HG03159 (cell line): ENCODE measurements around the gene SMARCE1.
"Not testable (repeated sequence)": the region's sequence is repeated elsewhere in the genome, so short reads cannot be mapped to it uniquely, and the experiment has no call there.

Source experiments
- ATAC-seq: cut with Tn5 transposase; IDR thresholded peaks from one replicate; pipeline ENCODE4 v1.9.1; 2021; ENCODE audit warnings: mild to moderate bottlenecking, moderate library complexity; ENCODE audit not compliant: unreplicated experiment

The SMARCE1 gene

DNA sequence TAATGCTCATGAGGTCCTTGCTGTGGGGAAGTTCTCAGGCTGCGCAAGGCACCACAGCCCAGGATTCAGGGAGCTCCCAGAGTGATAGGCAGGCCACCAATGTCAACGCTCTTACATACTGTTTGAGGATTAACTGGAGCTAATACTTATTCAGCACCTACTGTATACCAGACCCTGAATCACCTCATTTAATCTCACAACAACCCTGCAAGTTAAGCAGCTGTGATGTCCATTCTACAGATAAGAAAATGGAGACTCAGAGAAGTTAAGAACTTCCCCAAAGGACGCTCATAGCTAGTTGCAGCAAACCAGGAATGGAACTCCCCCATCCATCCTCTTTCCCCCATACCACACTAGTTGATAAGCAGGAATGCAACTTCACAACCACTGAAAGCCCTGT, 56.9 kb downstream of the SMARCE1 start:
- ATAC-seq = no peak

- ATAC-seq = no peak
Measured at GRCh38 chr17:40588552-40588951, 59.1 kb downstream of the SMARCE1 start.

DNA sequence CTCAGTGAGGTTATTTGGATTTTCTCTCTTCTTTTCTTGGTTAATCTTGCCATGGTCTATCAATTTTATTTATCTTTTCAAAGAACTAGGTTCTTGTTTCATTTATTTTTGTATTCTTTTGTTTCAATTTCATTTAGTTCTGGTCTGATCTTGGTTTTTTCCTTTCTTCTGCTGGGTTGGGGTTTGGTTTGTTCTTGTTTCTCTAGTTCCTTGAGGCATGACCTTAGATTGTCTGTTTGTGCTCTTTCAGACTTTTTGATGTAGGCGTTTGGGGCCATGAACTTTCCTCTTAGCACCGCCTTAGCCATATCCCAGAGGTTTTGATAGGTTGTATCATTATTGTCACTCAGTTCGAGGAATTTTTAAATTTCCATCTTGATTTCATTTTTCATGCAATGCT, 61.4 kb downstream of the SMARCE1 start:
- not testable (repeated sequence) for ATAC-seq

DNA sequence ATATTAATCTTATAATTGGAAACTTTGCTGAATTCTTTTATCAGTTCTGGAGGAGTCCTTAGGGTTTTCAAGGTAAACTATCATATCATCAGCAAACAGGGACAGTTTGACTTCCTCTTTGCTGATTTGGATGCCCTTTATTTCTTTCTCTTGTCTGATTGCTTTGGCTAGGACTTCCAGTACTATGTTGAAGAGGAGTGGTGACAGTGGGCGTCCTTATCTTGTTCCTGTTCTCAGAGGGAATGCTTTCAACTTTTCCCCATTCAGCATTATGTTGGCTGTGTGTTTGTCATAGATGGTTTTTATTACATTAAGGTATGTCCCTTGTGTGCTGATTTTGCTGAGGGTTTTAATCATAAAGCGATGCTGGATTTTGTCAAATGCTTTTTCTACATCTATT, 62.7 kb downstream of the SMARCE1 start:
- ATAC-seq = not testable (repeated sequence)

GRCh38 chr17:40582328-40582901, 65.2 kb downstream of the SMARCE1 start:
- peak; percentile 85 for ATAC-seq

DNA sequence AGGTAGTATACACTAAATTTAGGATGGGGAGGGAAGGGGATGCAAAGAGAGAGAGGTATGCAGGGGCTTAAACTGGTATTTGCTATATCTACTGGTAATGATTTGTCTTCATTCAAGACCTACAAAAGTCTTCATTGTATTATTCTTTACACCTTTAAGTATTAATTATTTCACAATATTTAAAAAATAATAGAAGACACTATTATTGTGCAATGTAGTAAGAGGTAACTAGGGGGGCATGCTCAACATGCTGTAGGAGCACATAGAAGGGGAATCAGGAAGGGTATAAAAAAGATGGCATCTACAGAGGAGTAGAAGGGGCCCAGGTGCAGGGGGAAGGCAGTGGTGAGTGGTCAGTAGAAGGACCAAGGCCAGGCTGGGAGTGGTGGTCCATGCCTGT, 67.5 kb downstream of the SMARCE1 start:
- ATAC-seq = no peak

DNA sequence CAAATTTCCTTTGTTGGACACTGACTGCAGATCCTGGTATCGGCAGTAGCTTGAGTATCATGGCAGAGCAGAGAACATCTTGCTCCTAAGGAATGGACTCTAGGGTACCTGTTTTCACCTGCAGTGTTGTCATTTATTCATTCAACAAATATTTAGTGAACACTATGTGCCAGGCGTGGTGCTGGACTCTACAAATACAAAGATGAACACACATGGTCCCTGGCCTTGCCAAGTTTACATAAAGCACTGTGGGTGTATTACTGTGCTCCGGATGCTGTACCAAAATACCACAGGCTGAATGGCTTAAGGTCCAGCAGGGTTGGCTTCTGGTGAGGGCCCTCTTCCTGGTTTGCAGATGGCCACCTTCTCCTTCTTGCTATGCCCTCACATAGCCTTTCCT, 68.1 kb downstream of the SMARCE1 start:
- no peak for ATAC-seq

DNA sequence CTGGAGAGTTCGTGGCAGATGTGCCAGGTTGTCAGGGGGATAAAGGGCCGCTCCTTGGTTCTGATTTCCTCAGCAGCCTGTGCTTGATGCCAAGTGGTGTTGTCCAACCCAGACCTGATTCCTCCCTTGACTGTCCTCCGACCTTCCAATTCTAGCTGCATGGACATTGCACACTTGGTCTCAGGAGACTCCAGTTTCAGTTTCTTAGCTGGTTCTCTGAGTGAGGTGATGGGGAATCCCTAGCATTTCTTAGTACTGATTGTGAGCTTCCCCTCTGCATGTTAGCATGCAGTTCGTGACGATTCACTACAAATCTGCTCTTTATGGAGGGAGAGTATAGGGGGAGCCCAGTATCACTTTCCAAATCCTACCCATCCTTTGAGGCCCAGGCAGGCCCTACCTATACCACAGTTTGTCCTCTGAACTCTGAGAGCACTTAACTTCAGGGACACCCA, 70.0 kb downstream of the SMARCE1 start:
- peak; percentile 43 for ATAC-seq

GRCh38 chr17:40576113-40576740, 71.4 kb downstream of the SMARCE1 start:
- no peak for ATAC-seq
